Renal cortex interstitium (tissue), 11 donors: ENCODE data around the gene CMTM6. TPM values are rescaled to one million over a fixed set of nuclear protein-coding genes. Genes with fewer than 3 reads are reported as not detected.
A peak's percentile ranks its signal among the peaks of the same experiment; 100 is the strongest.

Source experiments
- DNase-seq, 11 donors: peaks; one replicate each; pipeline ENCODE4 v3.0.0-alpha.2; 2013; ENCODE audit warnings: low read depth in 9 of 11, low spot score in 4 of 11; ENCODE audit errors: extremely low read depth in 1 of 11
- polyA plus RNA-seq, 3 donors: library from polyadenylated mRNA; unstranded; fragments of 120-200 nt; gene quantifications; one replicate each; pipeline ENCODE4 v1.2.1, GENCODE V29; 2013; ENCODE audit not compliant: insufficient read length in 3 of 3

Gene CMTM6
- polyA plus RNA-seq, 3 donors = 67.1 to 80.3 (median 68.3) TPM

GRCh38 chr3:32508711-32509110 lies 6.1 kb upstream of the CMTM6 start:
- DNase-seq = peak in 8 of 11 donors; percentile 19 to 71 (median 47)

GRCh38 chr3:32506466-32506865 lies 3.8 kb upstream of the CMTM6 start:
- no peak for DNase-seq

- DNase-seq = no peak
These were observed 264 bp upstream of the CMTM6 start for GRCh38 chr3:32502946-32503286.

GRCh38 chr3:32501783-32502117 lies 902 bp downstream of the CMTM6 start:
- DNase-seq = no peak

- no peak for DNase-seq
These were observed 1.5 kb downstream of the CMTM6 start for GRCh38 chr3:32500880-32501782.

- DNase-seq = no peak
These were observed 2.4 kb downstream of the CMTM6 start for GRCh38 chr3:32500231-32500630.

GRCh38 chr3:32499585-32499984 lies 3.1 kb downstream of the CMTM6 start:
- DNase-seq = no peak

- DNase-seq = no peak
These were observed 3.7 kb downstream of the CMTM6 start for GRCh38 chr3:32498992-32499391.

- no peak for DNase-seq
These were observed 4.4 kb downstream of the CMTM6 start for GRCh38 chr3:32498252-32498651.

GRCh38 chr3:32495609-32496008 lies 7.0 kb downstream of the CMTM6 start:
- no peak for DNase-seq

GRCh38 chr3:32495085-32495484 lies 7.6 kb downstream of the CMTM6 start:
- no peak for DNase-seq

- DNase-seq = no peak
These were observed 8.9 kb downstream of the CMTM6 start for GRCh38 chr3:32493437-32494414.

GRCh38 chr3:32492684-32493436 lies 9.8 kb downstream of the CMTM6 start:
- no peak for DNase-seq

GRCh38 chr3:32488474-32489008 lies 14.1 kb downstream of the CMTM6 start:
- DNase-seq = no peak

GRCh38 chr3:32487781-32488473 lies 14.7 kb downstream of the CMTM6 start:
- no peak for DNase-seq

GRCh38 chr3:32484436-32484835 lies 18.2 kb downstream of the CMTM6 start:
- DNase-seq = no peak

- DNase-seq = no peak
These were observed 18.9 kb downstream of the CMTM6 start for GRCh38 chr3:32483772-32484171.

GRCh38 chr3:32482693-32483092 lies 20.0 kb downstream of the CMTM6 start:
- DNase-seq = no peak
